Hippocampal formation (tissue), 2 donors: ENCODE results near the gene CLTA.

ENCODE experiments used
- DNase-seq, 2 donors: peaks; one replicate each; lab custom pipeline; 2025; lab: John Stamatoyannopoulos, UW

Gene CLTA

GRCh38 chr9:36190388-36191289 lies at the start of gene CLTA:
TSS of gene CLTA (plus strand) at chr9:36190921. CDS start at chr9:36191057, 136 bp downstream.
- DNase-seq, result peak; percentile 98 to 99

- DNase-seq, result peak in 1 of 2 donors; percentile 41
Observed at GRCh38 chr9:36141288-36141687, 49.4 kb upstream of the CLTA start.

GRCh38 chr9:36141761-36142160 lies 49.0 kb upstream of the CLTA start:
- no peak for DNase-seq

GRCh38 chr9:36142510-36143244 lies 48.0 kb upstream of the CLTA start:
- peak in 1 of 2 donors; percentile 27 for DNase-seq

- no peak for DNase-seq
Observed at GRCh38 chr9:36143245-36143641, 47.5 kb upstream of the CLTA start.

- DNase-seq, result no peak
Observed at GRCh38 chr9:36144309-36145232, 46.1 kb upstream of the CLTA start.

GRCh38 chr9:36145970-36146369 lies 44.8 kb upstream of the CLTA start:
- DNase-seq, result no peak

- no peak for DNase-seq
Observed at GRCh38 chr9:36146651-36147050, 44.1 kb upstream of the CLTA start.

GRCh38 chr9:36147441-36148175 lies 43.1 kb upstream of the CLTA start:
- DNase-seq, result no peak

GRCh38 chr9:36148311-36149051 lies 42.2 kb upstream of the CLTA start:
- DNase-seq, result peak; percentile 87 to 93

GRCh38 chr9:36149197-36149596 lies 41.5 kb upstream of the CLTA start:
- no peak for DNase-seq

- DNase-seq, result no peak
Observed at GRCh38 chr9:36150574-36151315, 40.0 kb upstream of the CLTA start.

GRCh38 chr9:36151316-36152210 lies 39.2 kb upstream of the CLTA start:
- peak in 1 of 2 donors; percentile 10 for DNase-seq

GRCh38 chr9:36152741-36153438 lies 37.8 kb upstream of the CLTA start:
- no peak for DNase-seq

- no peak for DNase-seq
Observed at GRCh38 chr9:36153746-36154145, 37.0 kb upstream of the CLTA start.

GRCh38 chr9:36154331-36154952 lies 36.3 kb upstream of the CLTA start:
- peak; percentile 33 to 57 for DNase-seq

- no peak for DNase-seq
Observed at GRCh38 chr9:36156116-36156515, 34.6 kb upstream of the CLTA start.

- DNase-seq, result no peak
Observed at GRCh38 chr9:36158122-36158521, 32.6 kb upstream of the CLTA start.
